ENCODE results near the gene FNIP2.
A peak's percentile ranks its signal among the peaks of the same experiment; 100 is the strongest.

Gene FNIP2

DNA sequence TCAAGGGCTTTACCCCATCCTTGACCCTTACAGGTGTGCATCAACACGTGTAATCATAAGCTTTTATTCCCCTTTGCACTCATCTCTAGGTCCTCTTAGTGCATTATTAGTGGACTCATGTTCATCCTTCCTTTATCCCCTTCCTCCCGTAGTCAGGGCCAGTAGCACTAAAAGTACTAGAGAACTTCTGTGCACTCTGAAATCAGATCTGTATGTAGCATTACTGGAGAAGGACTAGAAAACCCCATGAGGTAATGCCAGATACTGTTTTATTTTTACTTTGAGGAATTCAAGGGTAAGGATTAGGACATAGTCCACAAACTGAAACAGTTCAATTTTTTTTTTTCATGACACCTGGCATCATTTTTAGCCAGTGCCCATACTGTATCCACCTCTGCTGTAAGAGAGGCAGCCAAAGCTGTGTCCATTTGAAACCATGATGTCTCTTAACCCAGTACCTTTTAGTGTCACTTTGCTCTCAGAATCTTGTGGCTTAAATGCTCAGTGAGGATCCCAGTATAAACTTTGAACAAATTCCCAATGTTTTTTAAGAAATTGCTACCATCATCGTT is 134.7 kb downstream of the FNIP2 start:
- no peak overlapping the region for H3K9ac ChIP-seq
- peaks cover 61% of the 10 kb centered on the region for H3K4me1 ChIP-seq (ENCODE audit: low read depth, poor library complexity, severe bottlenecking)
- TF ChIP-seq, protein P1, sequence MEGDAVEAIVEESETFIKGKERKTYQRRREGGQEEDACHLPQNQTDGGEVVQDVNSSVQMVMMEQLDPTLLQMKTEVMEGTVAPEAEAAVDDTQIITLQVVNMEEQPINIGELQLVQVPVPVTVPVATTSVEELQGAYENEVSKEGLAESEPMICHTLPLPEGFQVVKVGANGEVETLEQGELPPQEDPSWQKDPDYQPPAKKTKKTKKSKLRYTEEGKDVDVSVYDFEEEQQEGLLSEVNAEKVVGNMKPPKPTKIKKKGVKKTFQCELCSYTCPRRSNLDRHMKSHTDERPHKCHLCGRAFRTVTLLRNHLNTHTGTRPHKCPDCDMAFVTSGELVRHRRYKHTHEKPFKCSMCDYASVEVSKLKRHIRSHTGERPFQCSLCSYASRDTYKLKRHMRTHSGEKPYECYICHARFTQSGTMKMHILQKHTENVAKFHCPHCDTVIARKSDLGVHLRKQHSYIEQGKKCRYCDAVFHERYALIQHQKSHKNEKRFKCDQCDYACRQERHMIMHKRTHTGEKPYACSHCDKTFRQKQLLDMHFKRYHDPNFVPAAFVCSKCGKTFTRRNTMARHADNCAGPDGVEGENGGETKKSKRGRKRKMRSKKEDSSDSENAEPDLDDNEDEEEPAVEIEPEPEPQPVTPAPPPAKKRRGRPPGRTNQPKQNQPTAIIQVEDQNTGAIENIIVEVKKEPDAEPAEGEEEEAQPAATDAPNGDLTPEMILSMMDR (conservative IDR thresholded peaks at IDR 0.05; ENCODE audit: low read depth, low read length), result no peak
- no peaks in the 10 kb centered on the region for H3K27me3 ChIP-seq (ENCODE audit: insufficient read depth, low read depth)
- no peaks in the 10 kb centered on the region for H3K36me3 ChIP-seq (ENCODE audit: insufficient read depth)
- H3K27ac ChIP-seq, result no peak overlapping the region
- H4K20me1 ChIP-seq (ENCODE audit: insufficient read depth), result no peaks in the 10 kb centered on the region
- H3K4me3 ChIP-seq (IDR thresholded peaks at IDR 0.05; ENCODE audit: insufficient read depth, low read depth, low read length), result no peak overlapping the region
- H2AFZ ChIP-seq (ENCODE audit: low read depth), result no peak overlapping the region
- peak overlapping the region; percentile 63 for H3K4me2 ChIP-seq
- no peaks in the 10 kb centered on the region for H3K79me2 ChIP-seq (ENCODE audit: insufficient read depth, low read depth)

GRCh38 chr4:158904815-158905214 is 136.0 kb downstream of the FNIP2 start:
- H3K27me3 ChIP-seq (ENCODE audit: insufficient read depth, low read depth), result no peaks in the 10 kb centered on the region
- H3K4me3 ChIP-seq (IDR thresholded peaks at IDR 0.05; ENCODE audit: insufficient read depth, low read depth, low read length), result no peak overlapping the region
- H3K9ac ChIP-seq, result no peak overlapping the region
- H3K79me2 ChIP-seq (ENCODE audit: insufficient read depth, low read depth), result no peaks in the 10 kb centered on the region
- TF ChIP-seq, protein P1 (conservative IDR thresholded peaks at IDR 0.05; ENCODE audit: low read depth, low read length), result no peak
- H3K36me3 ChIP-seq (ENCODE audit: insufficient read depth), result no peaks in the 10 kb centered on the region
- H4K20me1 ChIP-seq (ENCODE audit: insufficient read depth), result no peaks in the 10 kb centered on the region
- H3K27ac ChIP-seq, result peak overlapping the region; percentile 5; the same call in 1 of the 2 replicates
- H2AFZ ChIP-seq (ENCODE audit: low read depth), result no peak overlapping the region
- peak overlapping the region; percentile 53 for H3K4me2 ChIP-seq
- H3K4me1 ChIP-seq (ENCODE audit: low read depth, poor library complexity, severe bottlenecking), result peaks cover 52% of the 10 kb centered on the region

DNA sequence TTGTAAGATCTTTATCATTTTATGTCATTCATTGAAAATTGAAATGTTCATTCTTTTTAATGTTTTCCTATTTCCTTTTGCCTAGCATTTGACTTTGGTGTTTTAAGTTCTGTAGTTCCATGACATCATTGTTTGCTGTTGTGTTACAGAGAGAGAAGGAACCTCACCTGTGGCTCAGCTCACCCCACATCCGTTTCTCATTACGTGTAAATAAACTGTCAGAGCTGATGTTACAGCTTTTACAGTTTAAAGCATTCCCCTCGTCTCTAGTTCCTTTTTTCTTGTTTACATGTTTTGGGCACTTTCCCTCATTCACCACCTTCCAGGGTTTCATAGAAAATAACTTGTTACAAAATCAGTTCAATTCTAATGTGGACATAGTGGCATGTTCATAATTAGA is 137.2 kb downstream of the FNIP2 start:
- Histone ChIP-seq H3K4me2 (peak overlapping the region; percentile 53; the same call in 1 of the 2 replicates), H4K20me1 (ENCODE audit: insufficient read depth) (no peaks in the 10 kb centered on the region), H3K27ac (0 out of 2 replicates have a peak overlapping the region, but pooled peaks have one; percentile 5), H3K36me3 (ENCODE audit: insufficient read depth) (no peaks in the 10 kb centered on the region), H2AFZ (ENCODE audit: low read depth) (no peak overlapping the region), H3K79me2 (ENCODE audit: insufficient read depth, low read depth) (no peaks in the 10 kb centered on the region), H3K4me3 (IDR thresholded peaks at IDR 0.05; ENCODE audit: insufficient read depth, low read depth, low read length) (no peak overlapping the region), H3K27me3 (ENCODE audit: insufficient read depth, low read depth) (no peaks in the 10 kb centered on the region), H3K9ac (no peak overlapping the region), H3K4me1 (ENCODE audit: low read depth, poor library complexity, severe bottlenecking) (peaks cover 52% of the 10 kb centered on the region)
- TF ChIP-seq, protein P1 (conservative IDR thresholded peaks at IDR 0.05; ENCODE audit: low read depth, low read length), result no peak

DNA sequence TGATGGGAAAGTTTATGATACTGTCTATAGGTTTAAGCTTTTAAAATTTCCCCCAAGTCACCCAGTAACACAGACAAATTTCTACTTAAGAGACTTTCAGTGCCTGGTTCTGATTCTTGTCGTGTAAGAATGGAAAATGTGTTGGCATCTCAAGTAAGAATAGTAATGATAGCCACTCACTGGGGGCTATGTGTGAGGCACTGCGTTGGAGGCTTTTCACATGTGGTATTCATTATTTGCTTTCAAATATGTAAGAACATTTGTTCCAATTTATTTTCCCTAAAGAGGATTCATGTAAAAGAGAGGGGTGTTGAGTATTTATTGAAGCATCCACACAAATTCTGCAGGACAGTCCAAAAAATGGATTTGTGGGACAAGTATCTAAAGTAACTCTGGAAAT is 143.6 kb downstream of the FNIP2 start:
- H3K36me3 ChIP-seq (ENCODE audit: insufficient read depth), result no peaks in the 10 kb centered on the region
- no peaks in the 10 kb centered on the region for H4K20me1 ChIP-seq (ENCODE audit: insufficient read depth)
- TF ChIP-seq, protein P1 (conservative IDR thresholded peaks at IDR 0.05; ENCODE audit: low read depth, low read length), result no peak

More for the DNA sequence above, 143.6 kb downstream of the FNIP2 start:
- Histone ChIP-seq H3K4me3 (IDR thresholded peaks at IDR 0.05; ENCODE audit: insufficient read depth, low read depth, low read length) (no peak overlapping the region), H3K79me2 (ENCODE audit: insufficient read depth, low read depth) (no peaks in the 10 kb centered on the region), H3K27ac (no peak overlapping the region), H3K9ac (no peak overlapping the region), H3K4me1 (ENCODE audit: low read depth, poor library complexity, severe bottlenecking) (no peaks in the 10 kb centered on the region), H2AFZ (ENCODE audit: low read depth) (no peak overlapping the region), H3K4me2 (no peak overlapping the region), H3K27me3 (ENCODE audit: insufficient read depth, low read depth) (no peaks in the 10 kb centered on the region)

Data from KMS-11 (cell line).